IMR-90 (cell line): ENCODE measurements around the gene TAF3. TPM values are rescaled to one million over a fixed set of nuclear protein-coding genes. Genes with fewer than 3 reads are reported as not detected.

Experiments
- ATAC-seq: fragments of 200-7000 bp; cut with Tn5 transposase; 2 replicates; pipeline ENCODE4 v1.9.1; 2020; ENCODE audit warnings: low read depth, mild to moderate bottlenecking, moderate library complexity
- BruUV-seq: library from RNA; stranded (reverse); fragments of 400-500 nt; replicated peaks from 2 replicates; lab custom pipeline; 2021; lab: Mats Ljungman, UMichigan
- CTCF ChIA-PET: fragments of 300-600 bp; formaldehyde crosslinking; extraction: SDS; loops from one replicate; lab custom pipeline; 2021; ENCODE audit warnings: antibody characterized with exemption; lab: Yijun Ruan, JAX
- POLR2A ChIA-PET: fragments of 300-600 bp; sonication (Branson Sonifier 250); formaldehyde crosslinking; loops from one replicate; lab custom pipeline; 2022; ENCODE audit warnings: antibody characterized with exemption; ENCODE audit not compliant: unreplicated experiment; lab: Charles Lee
- DNase-seq: peaks from one replicate; pipeline ENCODE4 v3.0.0; 2013
- H2AFZ ChIP-seq: replicated peaks from 2 replicates; pipeline ENCODE3; 2013; ENCODE audit warnings: low read length, mild to moderate bottlenecking; ENCODE audit not compliant: poor library complexity
- H2AK5ac ChIP-seq: 2 replicates; pipeline ENCODE4 v1.6.1; 2013; ENCODE audit warnings: low read depth, low read length, inconsistent platforms
- H2AK9ac ChIP-seq: replicated peaks from 2 replicates; pipeline ENCODE3; 2013; ENCODE audit warnings: mild to moderate bottlenecking, low read depth, low read length, moderate library complexity; ENCODE audit not compliant: poor library complexity
- H2BK120ac ChIP-seq: 2 replicates; pipeline ENCODE4 v1.6.1; 2013; ENCODE audit warnings: low read depth, low read length, inconsistent platforms
- H2BK15ac ChIP-seq: 3 replicates; pipeline ENCODE4 v1.6.1; 2013; ENCODE audit warnings: low read depth, low read length, inconsistent platforms
- H2BK20ac ChIP-seq: 2 replicates; pipeline ENCODE4 v1.6.1; 2013; ENCODE audit warnings: low read depth, mild to moderate bottlenecking, inconsistent platforms, low read length, moderate library complexity
- H2BK5ac ChIP-seq: 2 replicates; pipeline ENCODE4 v1.6.1; 2013; ENCODE audit warnings: mild to moderate bottlenecking, low read depth, low read length, inconsistent platforms; ENCODE audit not compliant: poor library complexity, severe bottlenecking
- H3K14ac ChIP-seq: replicated peaks from 2 replicates; pipeline ENCODE4 v1.6.1; 2013; ENCODE audit warnings: low read depth, low read length, inconsistent platforms
- H3K18ac ChIP-seq: 2 replicates; pipeline ENCODE4 v1.6.1; 2013; ENCODE audit warnings: low read depth, low read length, control low read depth
- H3K23ac ChIP-seq: 2 replicates; pipeline ENCODE4 v1.6.1; 2013; ENCODE audit warnings: low read depth, low read length, inconsistent platforms
- H3K27ac ChIP-seq: 2 replicates; pipeline ENCODE4 v1.5.1; 2013; ENCODE audit warnings: mild to moderate bottlenecking, control low read depth, low read length; ENCODE audit not compliant: insufficient read depth
- H3K27me3 ChIP-seq: 2 replicates; pipeline ENCODE4 v1.6.1; 2013; ENCODE audit warnings: low read length; ENCODE audit not compliant: control insufficient read depth, insufficient read depth
- H3K36me3 ChIP-seq: 2 replicates; pipeline ENCODE4 v1.6.1; 2013; ENCODE audit warnings: low read length, mixed read lengths; ENCODE audit not compliant: control insufficient read depth, insufficient read depth
- H3K4ac ChIP-seq: 2 replicates; pipeline ENCODE4 v1.6.1; 2013; ENCODE audit warnings: low read depth, low read length, inconsistent platforms
- H3K4me1 ChIP-seq: 2 replicates; pipeline ENCODE4 v1.6.1; 2013; ENCODE audit warnings: low read length, mixed read lengths; ENCODE audit not compliant: control insufficient read depth, insufficient read depth
- H3K4me2 ChIP-seq: 2 replicates; pipeline ENCODE4 v1.6.1; 2013; ENCODE audit warnings: low read depth, mild to moderate bottlenecking, control low read depth, low read length, moderate library complexity
- H3K4me3 ChIP-seq: 2 replicates; pipeline ENCODE4 v1.5.1; 2013; ENCODE audit warnings: low read depth, mild to moderate bottlenecking, control low read depth, low read length, moderate library complexity; ENCODE audit not compliant: insufficient read depth
- H3K56ac ChIP-seq: 2 replicates; pipeline ENCODE4 v1.6.1; 2013; ENCODE audit warnings: low read length, inconsistent platforms; ENCODE audit not compliant: insufficient read depth; ENCODE audit errors: extremely low read depth
- H3K79me1 ChIP-seq, 2 experiments: 2 replicates each; pipeline ENCODE4 v1.6.1; 2013; ENCODE audit warnings: low read length in 2 of 2, inconsistent platforms in 1 of 2, low read depth in 1 of 2
- H3K9ac ChIP-seq: 2 replicates; pipeline ENCODE4 v1.6.1; 2013; ENCODE audit warnings: low read depth, low read length, control low read depth
- H3K9me1 ChIP-seq: 2 replicates; pipeline ENCODE4 v1.6.1; 2013; ENCODE audit warnings: low read length, inconsistent platforms; ENCODE audit not compliant: insufficient read depth
- H3K9me3 ChIP-seq: 2 replicates; pipeline ENCODE4 v1.6.1; 2013; ENCODE audit warnings: low read length; ENCODE audit not compliant: control insufficient read depth, insufficient read depth
- H4K20me1 ChIP-seq: 2 replicates; pipeline ENCODE4 v1.6.1; 2013; ENCODE audit warnings: low read length, inconsistent platforms; ENCODE audit not compliant: insufficient read depth
- H4K5ac ChIP-seq: 2 replicates; pipeline ENCODE4 v1.6.1; 2013; ENCODE audit warnings: mild to moderate bottlenecking, low read depth, low read length, control low read depth
- H4K8ac ChIP-seq, 2 experiments: 2 replicates each; pipeline ENCODE4 v1.6.1; 2013; ENCODE audit warnings: low read depth in 2 of 2, low read length in 2 of 2, control low read depth in 1 of 2, inconsistent platforms in 1 of 2
- H4K91ac ChIP-seq: 2 replicates; pipeline ENCODE4 v1.6.1; 2013; ENCODE audit warnings: low read depth, low read length, inconsistent platforms; ENCODE audit not compliant: insufficient read depth
- MAFK ChIP-seq: IDR thresholded peaks from 2 replicates; pipeline ENCODE4 v1.6.1; 2012; ENCODE audit warnings: low read depth, low read length, improper control_type of control experiment
- RCOR1 ChIP-seq: IDR thresholded peaks from 2 replicates; pipeline ENCODE4 v1.6.1; 2012; ENCODE audit warnings: mild to moderate bottlenecking, low read length, improper control_type of control experiment; ENCODE audit not compliant: insufficient replicate concordance
- WGBS, 2 experiments: methylation state at CpG; one replicate each; pipeline versions ENCODE4 v1.1.5 to v1.1.7; 2013; ENCODE audit warnings: missing lambda C conversion rate in 2 of 2; ENCODE audit not compliant: insufficient read length in 1 of 2; ENCODE audit errors: extremely low coverage in 2 of 2; 5-methylcytosine and 5-hydroxymethylcytosine counted together
- dilution Hi-C: fragments of 300-500 bp; cut with HindIII; formaldehyde crosslinking; loops from one replicate; pipeline ENCODE4 v1.14.3; 2018; ENCODE audit warnings: low sequenced_read_pairs; ENCODE audit not compliant: unreplicated experiment
- in situ Hi-C: fragments of 300-500 bp; cut with MboI; formaldehyde crosslinking; loops from 3 replicates; pipeline ENCODE4 v1.14.3; 2019; ENCODE audit warnings: low sequenced_read_pairs, inconsistent platforms, mixed read lengths
- intact Hi-C: fragments of 100-400 bp; cut with micrococcal nuclease; formaldehyde crosslinking; loops from 2 replicates; pipeline ENCODE4 v1.10.0; 2022
- polyA plus RNA-seq, 3 experiments: library from polyadenylated mRNA; depleted of rRNA; stranded (reverse); fragments of >200 nt; gene quantifications; 2 replicates each; pipeline ENCODE4 v1.2.3, GENCODE V29; 2012; ENCODE audit warnings: low replicate concordance in 1 of 3
- total RNA-seq: library from RNA; depleted of rRNA; stranded (reverse); fragments of >200 nt; gene quantifications from 2 replicates; pipeline ENCODE4 v1.2.3, GENCODE V29; 2012

TAF3 gene
- total and polyA plus RNA-seq, 2 of the 4 experiments (the other 2 are of a cell fraction), result 1.4 to 2.3 TPM

- Histone ChIP-seq H2BK15ac (no peak overlapping the region), H3K4ac (no peak overlapping the region), H3K23ac (no peak overlapping the region), H3K4me3 (no peak overlapping the region), H4K20me1 (no peaks in the 10 kb centered on the region), H3K27me3 (peaks cover 7% of the 10 kb centered on the region), H3K27ac (no peak overlapping the region), H3K9me3 (no peaks in the 10 kb centered on the region), H4K91ac (no peak overlapping the region), H3K36me3 (no peaks in the 10 kb centered on the region), H3K9me1 (no peaks in the 10 kb centered on the region), H4K5ac (no peak overlapping the region), H2BK120ac (no peak overlapping the region), H3K56ac (no peak overlapping the region), H2AK9ac (no peak overlapping the region), H3K79me1 (no peaks in the 10 kb centered on the region), H3K14ac (no peak overlapping the region), H4K8ac (no peak overlapping the region), H3K4me1 (no peaks in the 10 kb centered on the region), H3K9ac (no peak overlapping the region), H2BK5ac (no peak overlapping the region), H3K4me2 (no peak overlapping the region), H2AFZ (no peak overlapping the region), H2AK5ac (no peak overlapping the region), H3K18ac (no peak overlapping the region), H2BK20ac (no peak overlapping the region)
- ATAC-seq (no peak), DNase-seq (no peak)
- BruUV-seq, result no TSS peak
- ChIA-PET POLR2A (no interaction called here), CTCF (no interaction called here)
- intact Hi-C loops, result no loop called here
- dilution Hi-C loops, result no loop called here
- in situ Hi-C loops, result no loop called here
- WGBS, 2 experiments, result no CpG with 5 or more reads among the region's 4 CpGs
- no peak for TF ChIP-seq MAFK
- TF ChIP-seq RCOR1, result no peak
These were observed 205.0 kb downstream of the TAF3 start for GRCh38 chr10:8023321-8023720.
